K562 (cell line): ENCODE measurements around the gene CCDC187. TPM values are rescaled to one million over a fixed set of nuclear protein-coding genes. Genes with fewer than 3 reads are reported as not detected.

Source experiments
- ATAC-seq: fragments of 200-7000 bp; cut with Tn5 transposase; 3 replicates; pipeline ENCODE4 v1.9.1; 2020; ENCODE audit warnings: moderate library complexity
- BruUV-seq: library from RNA; stranded (reverse); fragments of 400-500 nt; replicated peaks from 2 replicates; lab custom pipeline; 2021; lab: Mats Ljungman, UMichigan
- CTCF ChIA-PET: fragments of 300-600 bp; formaldehyde crosslinking; extraction: SDS; loops from one replicate; lab custom pipeline; 2021; ENCODE audit warnings: low intra/inter-chr PET ratio; lab: Yijun Ruan, JAX
- POLR2A ChIA-PET: fragments of 300-600, 350-650 bp; sonication (Branson Sonifier 250); formaldehyde crosslinking; extraction: SDS; loops from one replicate; lab custom pipeline; 2021; ENCODE audit warnings: antibody characterized with exemption, inconsistent platforms; lab: Yijun Ruan, JAX
- DNase-seq, 4 experiments: peaks; one replicate each; pipeline versions ENCODE4 v3.0.0 to v3.0.0-alpha.2; 2011 to 2018; ENCODE audit warnings: low spot score in 3 of 4, mixed read lengths in 3 of 4; ENCODE audit errors: extremely low read depth in 1 of 4
- FAIRE-seq: peaks from 2 replicates; lab custom pipeline; 2011; peaks lifted over from hg19 to GRCh38; lab: Jason Lieb, UNC
- H2AFZ ChIP-seq: 2 replicates; pipeline ENCODE4 v1.6.0; 2011; ENCODE audit warnings: low read depth, low read length, control low read depth, inconsistent platforms
- H3K27ac ChIP-seq: fragments of 200-600 bp; 3 replicates; pipeline ENCODE4 v1.8.0; 2011; ENCODE audit warnings: low read depth, mild to moderate bottlenecking, control low read depth, inconsistent platforms, low read length, moderate library complexity, mixed read lengths; ENCODE audit errors: extremely low read depth
- H3K27me3 ChIP-seq, 2 experiments: fragments of 300-600 bp in 1 of 2; 2 replicates in 1 of 2; 3 replicates in 1 of 2; pipeline versions ENCODE4 v1.6.0 to v1.8.0; 2011; ENCODE audit warnings: inconsistent platforms in 2 of 2, low read length in 2 of 2, mild to moderate bottlenecking in 1 of 2, mixed read lengths in 1 of 2, moderate library complexity in 1 of 2; ENCODE audit not compliant: control insufficient read depth in 2 of 2, insufficient read depth in 2 of 2
- H3K36me3 ChIP-seq: fragments of 300-600 bp; 3 replicates; pipeline ENCODE4 v1.8.0; 2011; ENCODE audit warnings: mild to moderate bottlenecking, low read length, inconsistent platforms; ENCODE audit not compliant: control insufficient read depth, insufficient read depth
- H3K4me1 ChIP-seq, 2 experiments: fragments of 200-600 bp in 1 of 2; replicated peaks in 1 of 2; 2 replicates in 1 of 2; 3 replicates in 1 of 2; pipeline versions ENCODE4 v1.5.1 to v1.8.0; 2011; ENCODE audit warnings: inconsistent platforms in 2 of 2, low read length in 2 of 2, mild to moderate bottlenecking in 1 of 2, mixed read lengths in 1 of 2, moderate library complexity in 1 of 2; ENCODE audit not compliant: control insufficient read depth in 2 of 2, insufficient read depth in 2 of 2
- H3K4me2 ChIP-seq: 2 replicates; pipeline ENCODE4 v1.6.1; 2011; ENCODE audit warnings: low read length, control low read depth, inconsistent platforms, mixed read lengths; ENCODE audit not compliant: insufficient read depth
- H3K4me3 ChIP-seq: fragments of 200-600 bp; sonication (generic), shearing (Covaris generic); 2 replicates; pipeline ENCODE4 v1.5.1; 2016; ENCODE audit warnings: control low read depth, inconsistent platforms
- H3K79me2 ChIP-seq: fragments of 200-600 bp; 3 replicates; pipeline ENCODE4 v1.8.0; 2011; ENCODE audit warnings: low read length, inconsistent platforms; ENCODE audit not compliant: control insufficient read depth, insufficient read depth
- H3K9ac ChIP-seq, 2 experiments: 2 replicates each; pipeline versions ENCODE4 v1.6.0 to v1.6.1; 2011; ENCODE audit warnings: low read depth in 2 of 2, low read length in 2 of 2, control low read depth in 1 of 2, inconsistent platforms in 1 of 2, mild to moderate bottlenecking in 1 of 2, mixed read lengths in 1 of 2; ENCODE audit not compliant: insufficient read depth in 1 of 2
- H3K9me1 ChIP-seq: one replicate; pipeline ENCODE4 v1.6.0; 2011; ENCODE audit warnings: inconsistent platforms, mild to moderate bottlenecking, low read length, moderate library complexity; ENCODE audit not compliant: control insufficient read depth, insufficient read depth
- H3K9me3 ChIP-seq: replicated peaks from 2 replicates; pipeline ENCODE4 v1.5.1; 2011; ENCODE audit warnings: low read depth, low read length, inconsistent platforms; ENCODE audit not compliant: control insufficient read depth, insufficient read depth
- H4K20me1 ChIP-seq: replicated peaks from 2 replicates; pipeline ENCODE4 v1.6.1; 2011; ENCODE audit warnings: low read length, inconsistent platforms, mixed read lengths; ENCODE audit not compliant: control insufficient read depth, insufficient read depth
- BACH1 ChIP-seq: fragments of 200-800 bp; sonication (Bioruptor generic); IDR thresholded peaks from 2 replicates; pipeline ENCODE4 v1.6.1; 2016; ENCODE audit warnings: missing genetic modification characterization, missing compliant biosample characterization
- DNMT1 ChIP-seq: fragments of 450-650 bp; IDR thresholded peaks from 2 replicates; pipeline ENCODE4 v1.6.1; 2016; ENCODE audit warnings: antibody characterized with exemption, mild to moderate bottlenecking
- MCM3 ChIP-seq: fragments of 450-650 bp; IDR thresholded peaks from 2 replicates; pipeline ENCODE4 v1.6.1; 2016
- MYBL2 ChIP-seq, 2 experiments: fragments of 450-650 bp in 1 of 2; sonication (generic) in 1 of 2; formaldehyde crosslinking in 1 of 2; IDR thresholded peaks; 2 replicates each; pipeline versions ENCODE4 v1.6.1 to v1.8.1; 2017 to 2022; ENCODE audit warnings: borderline replicate concordance in 1 of 2, inconsistent platforms in 1 of 2, low read depth in 1 of 2, mild to moderate bottlenecking in 1 of 2, missing genetic modification reagents in 1 of 2, moderate library complexity in 1 of 2
- NFATC3 ChIP-seq: fragments of 450-650 bp; IDR thresholded peaks from 2 replicates; pipeline ENCODE4 v1.6.1; 2017; ENCODE audit warnings: mild to moderate bottlenecking
- ZNF175 ChIP-seq: fragments of 200-800 bp; sonication (Bioruptor generic); IDR thresholded peaks from 2 replicates; pipeline ENCODE4 v1.6.1; 2016; ENCODE audit warnings: low read depth, mild to moderate bottlenecking, missing genetic modification characterization, missing compliant biosample characterization
- WGBS: fragments of 100-300 bp; shearing (Covaris generic); methylation state at CpG from one replicate; pipeline ENCODE4 v1.1.6; 2016; ENCODE audit warnings: low coverage, mixed read lengths; ENCODE audit not compliant: insufficient coverage; ENCODE audit errors: missing lambda C conversion rate; 5-methylcytosine and 5-hydroxymethylcytosine counted together
- in situ Hi-C: fragments of 300-500 bp; cut with MboI; formaldehyde crosslinking; loops from 4 replicates; pipeline ENCODE4 v1.15.0; 2018; ENCODE audit warnings: inconsistent platforms, mixed read lengths
- intact Hi-C: fragments of 100-400 bp; cut with micrococcal nuclease; formaldehyde crosslinking; loops from 2 replicates; pipeline ENCODE4 v1.14.2; 2022
- polyA plus RNA-seq, 8 experiments: library from polyadenylated mRNA; depleted of rRNA in 4 of 8; stranded (reverse) in 5 of 8; unstranded in 3 of 8; fragments of >200 nt; fragmentation: Nextera tagmentation in 2 of 8; fragmentation: Illumina TruSeq in 1 of 8; extraction: Ambion mirVana in 2 of 8; extraction: Trizol in 1 of 8; gene quantifications; 2 replicates each; pipeline versions ENCODE4 v1.2.1 to v1.2.3, GENCODE V29; 2011 to 2014; ENCODE audit warnings: inconsistent platforms in 1 of 8, missing spikeins in 1 of 8
- total RNA-seq, 7 experiments: library from RNA; depleted of rRNA in 6 of 7; stranded (reverse); fragments of >200 nt in 6 of 7; fragmentation: Illumina TruSeq in 2 of 7; extraction: Trizol in 2 of 7; gene quantifications; 2 replicates each; pipeline versions ENCODE4 v1.2.1 to v1.2.3, GENCODE V29; 2011 to 2021; ENCODE audit warnings: low replicate concordance in 1 of 7

Gene CCDC187
- total and polyA plus RNA-seq, 9 of the 15 experiments (the other 6 are each of a cell fraction or from before 2014, with no cell fraction given) = not detected

DNA sequence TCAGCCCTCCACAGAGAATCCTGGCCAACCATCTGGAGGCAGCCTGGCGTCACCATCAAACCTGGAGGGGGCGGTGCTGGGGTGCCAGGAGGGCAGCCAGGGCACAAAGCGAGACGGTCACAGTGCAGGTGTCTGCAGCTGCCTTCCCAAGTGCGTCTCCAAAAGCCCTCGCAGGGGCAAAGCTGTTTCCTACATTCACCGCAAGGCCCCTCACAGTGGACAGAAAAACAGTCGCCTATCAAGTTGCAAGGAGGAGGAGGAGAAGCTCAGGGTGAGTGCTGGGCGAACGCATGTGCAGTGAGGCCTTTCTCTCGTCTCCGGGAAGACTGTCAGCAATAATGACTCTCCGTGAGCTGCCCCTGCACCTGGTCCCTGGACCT is 81.0 kb downstream of the CCDC187 start:
- Histone ChIP-seq H3K79me2 (peaks cover 27% of the 10 kb centered on the region; the same call in 2 of the 3 replicates), H3K9me3 (no peaks in the 10 kb centered on the region), H3K4me2 (no peak overlapping the region), H3K4me3 (no peak overlapping the region), H3K9ac (no peak overlapping the region), H3K27ac (no peak overlapping the region), H4K20me1 (peaks cover 24% of the 10 kb centered on the region), H3K9me1 (peaks cover 3% of the 10 kb centered on the region), H2AFZ (no peak overlapping the region), H3K4me1 (peaks cover 14 to 57% of the 10 kb centered on the region in 2 experiments; a peak in 4 of 5 replicates), H3K36me3 (peaks cover 80% of the 10 kb centered on the region), H3K27me3 (no peaks in the 10 kb centered on the region)
- CTCF ChIA-PET = no interaction called here
- no TSS peak for BruUV-seq
- DNase-seq (no peak), ATAC-seq (no peak), FAIRE-seq (no peak)
- no peak for TF ChIP-seq BACH1 (tag)
- no peak for TF ChIP-seq MCM3
- TF ChIP-seq NFATC3 = no peak
- no peak for TF ChIP-seq ZNF175 (CRISPR knock-in tag)
- TF ChIP-seq DNMT1 = no peak
- TF ChIP-seq MYBL2 (IDR thresholded peaks at IDR 0.05; ENCODE audit: low read depth) = no peak
- no peak for TF ChIP-seq MYBL2 (CRISPR knock-in tag; IDR thresholded peaks at IDR 0.05; ENCODE audit: borderline replicate concordance)
- POLR2A ChIA-PET = interaction anchor here (0.7 to 1.3 kb wide), 2 partner anchors 16 to 1822 kb away, joined by 3 to 4 read pairs; no protein-coding TSS in a partner anchor
- 96% methylated on average over 9 of the region's 13 CpGs for WGBS
- intact Hi-C loops (no loop called here), in situ Hi-C loops (no loop called here)
